ENCODE data around the gene ERN1.

Gene ERN1

GRCh38 chr17:63998050-63998720 lies 131.8 kb downstream of the ERN1 start, which contains the start of gene PRR29 (continued):
- TF ChIP-seq KLF9 (tag by site-specific recombination; IDR thresholded peaks at IDR 0.05; ENCODE audit: low read depth): peak; percentile 85

GRCh38 chr17:63997341-63998048 lies 132.4 kb downstream of the ERN1 start:
- ChIA-PET POLR2A (no interaction called here), CTCF (interaction anchor here (0.5 kb wide), 1 partner anchor 105 kb away, joined by 3 read pairs; no protein-coding TSS in a partner anchor)
- no peaks in the 10 kb centered on the region for H3K9me3 ChIP-seq (ENCODE audit: control insufficient read depth, insufficient read depth, low read depth, low read length)
- no peak for TF ChIP-seq ZNF48 (tag by site-specific recombination; IDR thresholded peaks at IDR 0.05)
- TF ChIP-seq HIC1 (tag by site-specific recombination; IDR thresholded peaks at IDR 0.05): no peak
- TF ChIP-seq ZNF37A (tag by site-specific recombination; IDR thresholded peaks at IDR 0.05): no peak
- TF ChIP-seq ZNF391 (tag by site-specific recombination; IDR thresholded peaks at IDR 0.05; ENCODE audit: borderline replicate concordance, low read depth): no peak
- no peak for TF ChIP-seq ZNF768 (tag by site-specific recombination; IDR thresholded peaks at IDR 0.05)
- TF ChIP-seq ZNF133 (tag by site-specific recombination; IDR thresholded peaks at IDR 0.05): no peak
- TF ChIP-seq KLF9 (tag by site-specific recombination; IDR thresholded peaks at IDR 0.05; ENCODE audit: low read depth): no peak
- no peak for TF ChIP-seq ZNF280D (tag by site-specific recombination; IDR thresholded peaks at IDR 0.05)
- TF ChIP-seq YY2 (tag by site-specific recombination; IDR thresholded peaks at IDR 0.05): no peak
- TF ChIP-seq ZNF350 (tag by site-specific recombination; IDR thresholded peaks at IDR 0.05): no peak
- no peak for TF ChIP-seq ZBTB8A (tag by site-specific recombination; IDR thresholded peaks at IDR 0.05)
- no peak for TF ChIP-seq ZNF26 (tag by site-specific recombination; IDR thresholded peaks at IDR 0.05)
- no peak for TF ChIP-seq ZNF692 (tag by site-specific recombination; IDR thresholded peaks at IDR 0.05)
- TF ChIP-seq KLF10 (tag by site-specific recombination; IDR thresholded peaks at IDR 0.05): no peak
- no peak for TF ChIP-seq ZNF501 (tag by site-specific recombination; IDR thresholded peaks at IDR 0.05)
- TF ChIP-seq ATF2 (tag by site-specific recombination; IDR thresholded peaks at IDR 0.05; ENCODE audit: low read depth): no peak
- no peak overlapping the region for H3K27ac ChIP-seq (ENCODE audit: extremely low read depth, low read depth, low read length)
- H3K4me3 ChIP-seq (ENCODE audit: low read depth, low read length): no peak overlapping the region
- H3K4me1 ChIP-seq (ENCODE audit: control insufficient read depth, insufficient read depth, low read length): no peaks in the 10 kb centered on the region
- H3K36me3 ChIP-seq (ENCODE audit: control insufficient read depth in 2 of 2, insufficient read depth in 1 of 2, low read length in 2 of 2): no peaks in the 10 kb centered on the region

Data from HEK293 (cell line).